GM12875 (cell line): ENCODE data around the gene LRRC4.

Source experiments
- H3K4me3 ChIP-seq: one replicate; pipeline ENCODE4 v1.5.1; 2011; ENCODE audit warnings: low read depth, low read length, control low read depth
- CTCF ChIP-seq: IDR thresholded peaks from 2 replicates; pipeline ENCODE4 v1.5.1; 2011; ENCODE audit warnings: low read depth, mild to moderate bottlenecking, control low read depth, inconsistent platforms, low read length, moderate library complexity, borderline replicate concordance; ENCODE audit not compliant: insufficient read depth

LRRC4 gene

DNA sequence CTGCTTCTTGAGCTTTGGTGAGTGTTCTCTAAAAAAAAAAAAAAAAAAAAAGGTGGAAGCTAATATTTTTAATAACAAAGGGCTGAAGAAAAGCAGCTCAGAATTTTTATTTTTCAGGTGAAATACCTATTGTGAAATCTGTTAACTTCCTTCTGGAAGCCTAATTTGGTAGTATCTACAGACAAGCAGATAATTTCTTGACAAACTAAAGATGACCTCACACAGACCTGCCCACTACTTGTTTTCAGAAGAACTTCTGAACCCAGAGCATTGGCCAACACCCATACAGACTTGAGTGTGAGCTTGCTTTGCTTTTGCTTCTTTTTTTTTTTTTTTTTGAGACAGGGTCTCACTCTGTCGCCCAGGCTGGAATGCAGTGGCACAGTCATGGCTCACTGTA lies 31.2 kb downstream of the LRRC4 start:
- no peak for TF ChIP-seq CTCF
- H3K4me3 ChIP-seq = no peak overlapping the region

DNA sequence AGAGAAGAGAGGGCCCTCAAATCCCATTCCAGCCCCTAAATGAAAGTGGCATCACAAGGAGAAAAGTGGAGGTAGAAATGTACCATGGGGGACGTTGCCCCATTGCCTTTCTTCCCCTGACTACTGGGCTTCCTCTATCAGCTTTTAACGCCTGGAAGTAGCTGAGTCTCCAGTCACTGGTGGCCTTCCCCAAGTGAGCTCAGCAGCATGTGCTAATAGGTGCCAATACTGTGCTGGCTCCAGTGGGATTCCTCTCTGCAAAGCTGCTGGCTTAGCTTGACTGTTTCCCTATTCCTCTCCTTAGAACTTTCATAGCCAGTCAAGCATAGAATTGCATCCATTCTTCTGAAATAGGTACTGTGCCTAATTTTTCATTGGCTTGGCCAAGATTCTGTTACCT lies 32.6 kb downstream of the LRRC4 start:
- H3K4me3 ChIP-seq = no peak overlapping the region
- no peak for TF ChIP-seq CTCF

DNA sequence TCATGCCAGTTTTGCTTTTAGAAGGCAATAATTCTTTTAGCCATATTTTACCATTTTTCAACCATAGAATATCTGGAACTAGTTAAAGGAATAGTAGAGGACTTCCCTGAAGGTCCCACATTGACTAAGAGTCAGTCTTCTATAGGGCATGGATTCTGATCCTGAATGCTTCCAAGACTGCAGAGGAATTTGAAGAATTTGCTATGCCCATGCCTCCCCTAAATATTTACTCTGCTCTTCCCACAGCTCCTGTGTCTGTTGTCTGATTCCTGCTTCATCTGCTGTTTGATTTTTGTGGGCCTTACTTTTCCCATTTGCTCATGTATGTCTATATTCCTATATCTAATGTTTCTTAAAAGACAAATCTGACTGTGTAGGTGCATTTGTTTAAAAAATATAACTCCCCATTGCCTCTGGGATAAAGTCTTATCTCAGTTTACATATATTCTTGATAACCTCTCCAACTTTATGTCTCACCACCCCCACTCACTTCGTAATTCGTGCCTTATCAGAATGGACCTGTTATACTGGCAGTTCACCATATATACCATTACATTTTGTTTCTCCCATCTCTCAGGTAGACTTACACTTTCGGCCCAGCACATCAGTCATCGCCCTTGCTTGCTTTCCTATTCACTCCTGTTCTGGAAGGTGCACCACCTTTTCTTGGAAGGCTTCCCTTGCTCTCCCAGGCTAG lies 33.9 kb downstream of the LRRC4 start:
- no peak overlapping the region for H3K4me3 ChIP-seq
- TF ChIP-seq CTCF = no peak

- H3K4me3 ChIP-seq = no peak overlapping the region
- no peak for TF ChIP-seq CTCF
Measured at GRCh38 chr7:127996253-127997071, 34.8 kb downstream of the LRRC4 start.

DNA sequence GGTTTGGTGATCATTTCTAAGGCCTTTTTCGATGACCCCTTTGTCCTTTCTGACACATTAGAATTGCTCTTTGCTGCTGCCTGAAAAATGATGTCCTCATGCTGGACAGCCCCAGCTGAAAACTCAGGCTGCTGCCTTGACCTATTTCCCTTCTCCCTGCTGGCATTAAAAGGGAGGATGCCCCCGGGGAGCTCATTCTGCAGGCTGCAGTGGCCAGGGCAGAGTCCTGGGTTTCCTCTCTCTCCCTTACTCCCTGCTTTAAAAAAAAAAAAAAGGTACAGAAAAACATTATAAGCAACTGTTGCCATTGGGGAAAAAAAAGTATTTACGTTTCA lies 35.4 kb downstream of the LRRC4 start:
- TF ChIP-seq CTCF = no peak
- no peak overlapping the region for H3K4me3 ChIP-seq

GRCh38 chr7:127995156-127995880 lies 35.9 kb downstream of the LRRC4 start:
- no peak for TF ChIP-seq CTCF
- no peak overlapping the region for H3K4me3 ChIP-seq
